ENCODE measurements around the gene SLC39A2. TPM values are rescaled to one million over a fixed set of nuclear protein-coding genes. Genes with fewer than 3 reads are reported as not detected.
A peak's percentile ranks its signal among the peaks of the same experiment; 100 is the strongest.

Gene SLC39A2
- polyA plus RNA-seq, 1 of the 3 experiments (the other 2 are of a cell fraction): not detected

- ChIA-PET POLR2A (interaction anchor here (2.2 kb wide), 1 partner anchor 27 kb away, joined by 9 read pairs; no protein-coding TSS in a partner anchor), CTCF (interaction anchor here (3.2 to 7.0 kb wide), 3 partner anchors 24 to 62 kb away, joined by 22 to 248 read pairs (median 25); partner anchors contain the start of gene NDRG2)
- Histone ChIP-seq H3K9me3 (no peaks in the 10 kb centered on the region), H3K9me2 (no peaks in the 10 kb centered on the region), H3F3A (replicated peaks; ENCODE audit: insufficient read depth) (no peaks in the 10 kb centered on the region), H3K4me2 (no peak within 1 kb of the TSS), H3K36me3 (replicated peaks in 1 of 2; ENCODE audit: control insufficient read depth in 1 of 2, insufficient read depth in 2 of 2, low read length in 1 of 2) (no peaks in the 10 kb centered on the region), H3K4me1 (ENCODE audit: control insufficient read depth in 1 of 2, insufficient read depth in 2 of 2, low read depth in 1 of 2, low read length in 1 of 2) (peaks cover 13 to 20% of the 10 kb centered on the region in 2 experiments; a peak in 3 of 4 replicates), H3K27ac (ENCODE audit: low read depth in 2 of 2, low read length in 1 of 2) (no peak within 1 kb of the TSS), H2AFZ (ENCODE audit: low read depth) (no peak within 1 kb of the TSS), H3K27me3 (ENCODE audit: insufficient read depth) (no peaks in the 10 kb centered on the region), H3K79me2 (ENCODE audit: insufficient read depth) (no peaks in the 10 kb centered on the region), H4K20me1 (ENCODE audit: insufficient read depth) (no peaks in the 10 kb centered on the region), H3K4me3 (ENCODE audit: low read depth in 2 of 2, low read length in 1 of 2) (no peak within 1 kb of the TSS), H3K9ac (no peak within 1 kb of the TSS)
- no peak for DNase-seq
- TF ChIP-seq NFIC (IDR thresholded peaks at IDR 0.05; ENCODE audit: borderline replicate concordance) (peak; percentile 57; the same call in 1 of the 2 replicates), TCF12 (IDR thresholded peaks at IDR 0.05) (peak; percentile 57; the same call in 1 of the 2 replicates), RAD21 (IDR thresholded peaks at IDR 0.05; ENCODE audit: low read length) (no peak), NRF1 (IDR thresholded peaks at IDR 0.05; ENCODE audit: low read depth, low read length) (no peak), USF1 (IDR thresholded peaks at IDR 0.05; ENCODE audit: borderline replicate concordance, low read depth) (peak; percentile 40; the same call in 1 of the 2 replicates), JUND (IDR thresholded peaks at IDR 0.05) (peak; percentile 71), FOSL2 (IDR thresholded peaks at IDR 0.05; ENCODE audit: borderline replicate concordance, low read depth) (peak; percentile 68; the same call in 1 of the 2 replicates), PBX3 (IDR thresholded peaks at IDR 0.05) (peak; percentile 50), SIN3A (IDR thresholded peaks at IDR 0.05; ENCODE audit: borderline replicate concordance, low read depth, low read length) (no peak), FOXJ3 (CRISPR knock-in tag; IDR thresholded peaks at IDR 0.05) (no peak)
- TF ChIP-seq, protein P1, sequence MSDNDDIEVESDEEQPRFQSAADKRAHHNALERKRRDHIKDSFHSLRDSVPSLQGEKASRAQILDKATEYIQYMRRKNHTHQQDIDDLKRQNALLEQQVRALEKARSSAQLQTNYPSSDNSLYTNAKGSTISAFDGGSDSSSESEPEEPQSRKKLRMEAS (IDR thresholded peaks at IDR 0.05; ENCODE audit: low read depth): peak; percentile 83
- WGBS (ENCODE audit: low lambda C conversion rate): 57% methylated on average over 10 of the region's 11 CpGs
Observed at GRCh38 chr14:21041676-21042433, 42.8 kb downstream of the SLC39A2 start, which contains the start of gene RNASE7. Gene RNASE7, plus strand, starts transcription at chr14:21042362. Its CDS starts 631 bp downstream, at chr14:21042993.

DNA sequence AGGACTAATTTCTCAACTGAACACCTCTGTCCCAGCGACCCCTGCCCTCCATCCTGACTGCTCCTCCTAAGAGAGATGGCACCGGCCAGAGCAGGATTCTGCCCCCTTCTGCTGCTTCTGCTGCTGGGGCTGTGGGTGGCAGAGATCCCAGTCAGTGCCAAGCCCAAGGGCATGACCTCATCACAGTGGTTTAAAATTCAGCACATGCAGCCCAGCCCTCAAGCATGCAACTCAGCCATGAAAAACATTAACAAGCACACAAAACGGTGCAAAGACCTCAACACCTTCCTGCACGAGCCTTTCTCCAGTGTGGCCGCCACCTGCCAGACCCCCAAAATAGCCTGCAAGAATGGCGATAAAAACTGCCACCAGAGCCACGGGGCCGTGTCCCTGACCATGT lies 43.8 kb downstream of the SLC39A2 start:
- Histone ChIP-seq H3K9me2 (no peaks in the 10 kb centered on the region), H3K9me3 (no peaks in the 10 kb centered on the region), H3K79me2 (ENCODE audit: insufficient read depth) (no peaks in the 10 kb centered on the region), H3K9ac (no peak overlapping the region), H3K4me1 (ENCODE audit: control insufficient read depth in 1 of 2, insufficient read depth in 2 of 2, low read depth in 1 of 2, low read length in 1 of 2) (peaks cover 13 to 20% of the 10 kb centered on the region in 2 experiments; a peak in 3 of 4 replicates), H3K27ac (ENCODE audit: low read depth in 2 of 2, low read length in 1 of 2) (no peak overlapping the region), H2AFZ (ENCODE audit: low read depth) (no peak overlapping the region), H4K20me1 (ENCODE audit: insufficient read depth) (no peaks in the 10 kb centered on the region), H3K4me3 (ENCODE audit: low read depth in 2 of 2, low read length in 1 of 2) (no peak overlapping the region), H3K4me2 (no peak overlapping the region), H3F3A (replicated peaks; ENCODE audit: insufficient read depth) (no peaks in the 10 kb centered on the region), H3K36me3 (replicated peaks in 1 of 2; ENCODE audit: control insufficient read depth in 1 of 2, insufficient read depth in 2 of 2, low read length in 1 of 2) (no peaks in the 10 kb centered on the region), H3K27me3 (ENCODE audit: insufficient read depth) (no peaks in the 10 kb centered on the region)
- ChIA-PET POLR2A (interaction anchor here (1.8 kb wide), 1 partner anchor 28 kb away, joined by 6 read pairs; no protein-coding TSS in a partner anchor), CTCF (interaction anchor here (0.8 to 7.0 kb wide), 4 partner anchors 26 to 50 kb away, joined by 3 to 248 read pairs (median 9); partner anchors contain the start of gene NDRG2)
- TF ChIP-seq, protein P1 (IDR thresholded peaks at IDR 0.05; ENCODE audit: low read depth): peak; percentile 29; the same call in 1 of the 2 replicates
- TF ChIP-seq SMC3 (IDR thresholded peaks at IDR 0.05; ENCODE audit: low read depth, low read length) (no peak), CTCF (IDR thresholded peaks at IDR 0.05) (no peak), TAF1 (IDR thresholded peaks at IDR 0.05; ENCODE audit: borderline replicate concordance, low read depth, low read length) (no peak)
- WGBS (ENCODE audit: low lambda C conversion rate): 82% methylated on average over 7 of the region's 8 CpGs
- DNase-seq: no peak

All from SK-N-SH (cell line).